Gastrocnemius medialis (tissue), 4 donors: ENCODE data around the gene SMPD4. TPM values are rescaled to one million over a fixed set of nuclear protein-coding genes. Genes with fewer than 3 reads are reported as not detected.
"Not testable (repeated sequence)": the region's sequence is repeated elsewhere in the genome, so short reads cannot be mapped to it uniquely, and the experiment has no call there.

Experiments
- ATAC-seq, 2 donors: fragments of 150-250 bp; one replicate each; pipeline ENCODE4 v1.9.1; 2016
- DNase-seq, 2 donors: peaks; one replicate each; pipeline ENCODE4 v3.0.0-alpha.2; 2019
- H3K27ac ChIP-seq, 4 donors: fragments of 200-600 bp; sonication (generic); 1 replicate in 1 of 4; 2 replicates in 3 of 4; pipeline ENCODE4 v1.5.1; 2016 to 2018; ENCODE audit warnings: mild to moderate bottlenecking in 2 of 4, moderate library complexity in 1 of 4
- H3K27me3 ChIP-seq, 3 donors: fragments of 200-600 bp; sonication (generic) in 2 of 3; 1 replicate in 1 of 3; 2 replicates in 2 of 3; pipeline versions ENCODE4 v1.5.1 to v1.6.0; 2016 to 2019; ENCODE audit warnings: mild to moderate bottlenecking in 1 of 3, moderate library complexity in 1 of 3
- H3K36me3 ChIP-seq, 2 donors: fragments of 200-600 bp; sonication (generic) in 1 of 2; one replicate each; pipeline ENCODE4 v1.5.1; 2017 to 2018
- H3K4me1 ChIP-seq, 2 donors: fragments of 200-600 bp; sonication (generic) in 1 of 2; one replicate each; pipeline ENCODE4 v1.5.1; 2016 to 2017; ENCODE audit warnings: mild to moderate bottlenecking in 2 of 2
- H3K4me3 ChIP-seq, 4 donors: fragments of 200-600 bp; sonication (generic) in 3 of 4; 1 replicate in 1 of 4; 2 replicates in 3 of 4; pipeline ENCODE4 v1.5.1; 2016 to 2019; ENCODE audit warnings: mild to moderate bottlenecking in 2 of 4
- H3K9me3 ChIP-seq, 3 donors: fragments of 200-600 bp; sonication (generic) in 2 of 3; 1 replicate in 1 of 3; 2 replicates in 2 of 3; pipeline ENCODE4 v1.5.1; 2016 to 2019
- CTCF ChIP-seq, 5 experiments: fragments of 450-650 bp in 3 of 5; fragments of 200-600 bp in 2 of 5; sonication (generic) in 2 of 5; IDR thresholded peaks in 4 of 5; conservative IDR thresholded peaks in 1 of 5; 1 replicate in 4 of 5; 2 replicates in 1 of 5; pipeline ENCODE4 v1.5.1; 2016 to 2019; ENCODE audit warnings: antibody characterized with exemption in 5 of 5, mild to moderate bottlenecking in 3 of 5, moderate library complexity in 3 of 5
- POLR2A ChIP-seq, 2 donors: fragments of 450-650 bp; IDR thresholded peaks; one replicate each; pipeline ENCODE4 v1.6.1; 2017; ENCODE audit warnings: antibody characterized with exemption in 2 of 2, mild to moderate bottlenecking in 2 of 2, moderate library complexity in 2 of 2
- in situ Hi-C, 4 donors: fragments of 200-750 bp; cut with MboI; loops; one replicate each; pipeline versions ENCODE4 v1.15.0 to v1.8.0; 2017; ENCODE audit warnings: low sequenced_read_pairs in 4 of 4
- intact Hi-C: fragments of 100-400 bp; cut with DNase I; formaldehyde crosslinking; loops from one replicate; pipeline ENCODE4 v1.15.1; 2023; ENCODE audit warnings: low total_unique reads
- total RNA-seq, 4 donors: library from RNA; depleted of rRNA; stranded (reverse); fragments of >200 nt; gene quantifications; one replicate each; pipeline versions ENCODE4 v1.1.0 to v1.2.3, GENCODE V29; 2016

The SMPD4 gene
- total RNA-seq, 4 donors from 2014 or later = 19.5 to 33.4 (median 24.5) TPM

GRCh38 chr2:130185896-130186295, 4.5 kb upstream of the SMPD4 start:
- H3K27ac ChIP-seq = no peak overlapping the region
- peaks cover 0 to 4% of the 10 kb centered on the region in 2 donors for H3K4me1 ChIP-seq
- no peak for TF ChIP-seq CTCF (IDR thresholded peaks at IDR 0.05 in 4 of 5, conservative IDR thresholded peaks at IDR 0.05 in 1 of 5)
- TF ChIP-seq POLR2A (IDR thresholded peaks at IDR 0.05) = no peak
- H3K4me3 ChIP-seq = no peak overlapping the region
- no peaks in the 10 kb centered on the region for H3K9me3 ChIP-seq
- H3K27me3 ChIP-seq = no peaks in the 10 kb centered on the region
- no peak for DNase-seq
- in situ Hi-C loops (loop anchor here in 3 of 4 donors (25.0 kb wide), 1 partner anchor 151 kb away; the partner anchor contains the start of gene IMP4 (in 3 of the 3)), intact Hi-C loops (loop anchor here (5.0 to 10.0 kb wide), 2 partner anchors 1301 to 1861 kb away; no protein-coding TSS in a partner anchor)
- no peak for ATAC-seq
- peaks cover 0 to 7% of the 10 kb centered on the region in 2 donors for H3K36me3 ChIP-seq

DNA sequence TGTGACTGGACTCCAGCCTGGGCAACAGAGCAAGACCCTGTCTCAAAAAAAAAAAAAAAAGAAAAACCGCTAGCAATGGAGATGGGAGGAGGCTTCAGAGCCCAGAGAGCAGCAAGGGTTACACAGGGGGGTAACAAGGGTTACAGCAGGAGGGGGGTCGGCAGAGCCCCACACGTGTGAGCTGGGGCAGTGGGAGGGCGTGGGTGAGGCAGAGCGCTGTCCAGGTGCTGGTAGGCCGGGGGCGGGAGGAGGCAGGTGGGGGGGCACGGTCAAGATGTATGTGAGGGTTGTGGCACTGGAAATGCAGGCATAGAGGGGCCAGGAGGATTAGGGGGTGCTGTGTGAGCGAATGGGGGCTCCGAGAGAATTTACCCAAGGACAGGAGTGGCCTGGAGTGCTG, 4.0 kb upstream of the SMPD4 start:
- H3K27ac ChIP-seq = no peak overlapping the region
- in situ Hi-C loops = loop anchor here in 3 of 4 donors (25.0 kb wide), 1 partner anchor 152 kb away; the partner anchor contains the start of gene IMP4 (in 3 of the 3)
- DNase-seq (no peak), ATAC-seq (no peak)
- H3K4me1 ChIP-seq = peaks cover 1 to 8% of the 10 kb centered on the region in 2 donors
- intact Hi-C loops = loop anchor here (5.0 to 10.0 kb wide), 2 partner anchors 1302 to 1861 kb away; no protein-coding TSS in a partner anchor
- no peaks in the 10 kb centered on the region for H3K27me3 ChIP-seq
- no peaks in the 10 kb centered on the region for H3K9me3 ChIP-seq
- peaks cover 0 to 7% of the 10 kb centered on the region in 2 donors for H3K36me3 ChIP-seq
- no peak overlapping the region for H3K4me3 ChIP-seq
- TF ChIP-seq CTCF (IDR thresholded peaks at IDR 0.05 in 4 of 5, conservative IDR thresholded peaks at IDR 0.05 in 1 of 5) (no peak), POLR2A (IDR thresholded peaks at IDR 0.05) (no peak)

GRCh38 chr2:130183512-130184373, 2.3 kb upstream of the SMPD4 start:
- no peak for TF ChIP-seq CTCF (IDR thresholded peaks at IDR 0.05 in 4 of 5, conservative IDR thresholded peaks at IDR 0.05 in 1 of 5)
- no peak for TF ChIP-seq POLR2A (IDR thresholded peaks at IDR 0.05)
- Histone ChIP-seq H3K9me3 (no peaks in the 10 kb centered on the region), H3K27ac (no peak overlapping the region), H3K36me3 (peaks cover 0 to 7% of the 10 kb centered on the region in 2 donors), H3K4me1 (peaks cover 5 to 11% of the 10 kb centered on the region in 2 donors), H3K4me3 (peak overlapping the region in 1 of 4 donors; percentile 99), H3K27me3 (no peaks in the 10 kb centered on the region)
- intact Hi-C loops = loop anchor here (2.0 to 10.0 kb wide), 3 partner anchors 149 to 1859 kb away; partner anchors contain the start of gene IMP4
- ATAC-seq = no peak
- peak in 1 of 2 donors; percentile 20 for DNase-seq
- in situ Hi-C loops = loop anchor here in 3 of 4 donors (25.0 kb wide), 1 partner anchor 154 kb away; the partner anchor contains the start of gene IMP4 (in 3 of the 3)

GRCh38 chr2:130182826-130183511, 1.6 kb upstream of the SMPD4 start:
- not testable (repeated sequence) for ATAC-seq, H3K36me3 ChIP-seq, DNase-seq, H3K27me3 ChIP-seq, H3K9me3 ChIP-seq
- peak overlapping the region; percentile 17 to 59 (median 40) for H3K27ac ChIP-seq
- intact Hi-C loops (loop anchor here (2.0 to 10.0 kb wide), 3 partner anchors 150 to 1858 kb away; partner anchors contain the start of gene IMP4), in situ Hi-C loops (loop anchor here in 3 of 4 donors (25.0 kb wide), 1 partner anchor 154 kb away; the partner anchor contains the start of gene IMP4 (in 3 of the 3))
- peak overlapping the region; percentile 41 to 99 (median 93) for H3K4me3 ChIP-seq
- peaks cover 5 to 11% of the 10 kb centered on the region in 2 donors for H3K4me1 ChIP-seq
